Stimulated activated CD8-positive, alpha-beta memory T cell treated with anti-CD3 and anti-CD28 coated beads, Interleukin-7, amount 100 ng/mL, for 48 hours (primary cell): ENCODE data around the gene POLR2M.

Experiments used
- DNase-seq, 2 donors: peaks; one replicate each; pipeline ENCODE4 v3.0.0-alpha.2; 2020; ENCODE audit warnings: low read depth in 1 of 2; ENCODE audit errors: extremely low read depth in 1 of 2

POLR2M gene

GRCh38 chr15:57691082-57691481, 15.4 kb upstream of the POLR2M start:
- no peak for DNase-seq

- DNase-seq: no peak
Observed at GRCh38 chr15:57692709-57693108, 13.8 kb upstream of the POLR2M start.

- DNase-seq: no peak
Observed at GRCh38 chr15:57694279-57694678, 12.2 kb upstream of the POLR2M start.

GRCh38 chr15:57696146-57696545, 10.4 kb upstream of the POLR2M start:
- DNase-seq: no peak

- DNase-seq: no peak
Observed at GRCh38 chr15:57697588-57697987, 8.9 kb upstream of the POLR2M start.

GRCh38 chr15:57698243-57698642, 8.3 kb upstream of the POLR2M start:
- no peak for DNase-seq

GRCh38 chr15:57698991-57699390, 7.5 kb upstream of the POLR2M start:
- DNase-seq: no peak

GRCh38 chr15:57703387-57703786, 3.1 kb upstream of the POLR2M start:
- DNase-seq: no peak

GRCh38 chr15:57704441-57704840, 2.1 kb upstream of the POLR2M start:
- DNase-seq: no peak

GRCh38 chr15:57705746-57706404, 639 bp upstream of the POLR2M start:
- DNase-seq: no peak

- DNase-seq: no peak
Observed at GRCh38 chr15:57708047-57708446, 1.5 kb downstream of the POLR2M start.

- no peak for DNase-seq
Observed at GRCh38 chr15:57718309-57718708, 11.8 kb downstream of the POLR2M start.

GRCh38 chr15:57720867-57721266, 14.4 kb downstream of the POLR2M start:
- DNase-seq: no peak

GRCh38 chr15:57726411-57726810, 19.9 kb downstream of the POLR2M start:
- no peak for DNase-seq

- DNase-seq: no peak
Observed at GRCh38 chr15:57727031-57727430, 20.5 kb downstream of the POLR2M start.

- no peak for DNase-seq
Observed at GRCh38 chr15:57728436-57728835, 21.9 kb downstream of the POLR2M start.

- no peak for DNase-seq
Observed at GRCh38 chr15:57730876-57731275, 24.4 kb downstream of the POLR2M start.

GRCh38 chr15:57731530-57732103, 25.1 kb downstream of the POLR2M start:
- no peak for DNase-seq

GRCh38 chr15:57732526-57733331, 26.2 kb downstream of the POLR2M start:
- peak in 1 of 2 donors; percentile 25 for DNase-seq

GRCh38 chr15:57734860-57735259, 28.3 kb downstream of the POLR2M start:
- DNase-seq: no peak

- DNase-seq: no peak
Observed at GRCh38 chr15:57735431-57735830, 28.9 kb downstream of the POLR2M start.

- DNase-seq: no peak
Observed at GRCh38 chr15:57735891-57736290, 29.4 kb downstream of the POLR2M start.
